Choroid plexus epithelial cell (primary cell): ENCODE data around the gene OR6S1.
"Not testable (repeated sequence)": the region's sequence is repeated elsewhere in the genome, so short reads cannot be mapped to it uniquely, and the experiment has no call there.

Experiments
- DNase-seq: peaks from one replicate; pipeline ENCODE4 v3.0.0-alpha.2; 2010; ENCODE audit warnings: low read depth
- H3K4me3 ChIP-seq: 2 replicates; pipeline ENCODE4 v1.5.1; 2011; ENCODE audit warnings: low read depth, mild to moderate bottlenecking, control low read depth, low read length, moderate library complexity
- CTCF ChIP-seq: conservative IDR thresholded peaks from 2 replicates; pipeline ENCODE4 v1.5.1; 2011; ENCODE audit warnings: low read depth, mild to moderate bottlenecking, control low read depth, inconsistent platforms, low read length, moderate library complexity

OR6S1 gene

GRCh38 chr14:20680363-20680762 is 38.9 kb upstream of the OR6S1 start:
- H3K4me3 ChIP-seq, result no peak overlapping the region
- no peak for DNase-seq
- no peak for TF ChIP-seq CTCF

GRCh38 chr14:20679907-20680306 is 38.4 kb upstream of the OR6S1 start:
- TF ChIP-seq CTCF, result no peak
- peak; percentile 36 for DNase-seq
- H3K4me3 ChIP-seq, result no peak overlapping the region

GRCh38 chr14:20676072-20676471 is 34.6 kb upstream of the OR6S1 start:
- no peak for DNase-seq
- no peak for TF ChIP-seq CTCF
- H3K4me3 ChIP-seq, result no peak overlapping the region

- no peak for TF ChIP-seq CTCF
- DNase-seq, result no peak
- H3K4me3 ChIP-seq, result no peak overlapping the region
Observed at GRCh38 chr14:20675669-20676068, 34.2 kb upstream of the OR6S1 start.

GRCh38 chr14:20671597-20672283 is 30.2 kb upstream of the OR6S1 start:
- TF ChIP-seq CTCF, result no peak
- no peak for DNase-seq
- H3K4me3 ChIP-seq, result no peak overlapping the region

- DNase-seq, result no peak
- TF ChIP-seq CTCF, result no peak
- no peak overlapping the region for H3K4me3 ChIP-seq
Observed at GRCh38 chr14:20668969-20669368, 27.5 kb upstream of the OR6S1 start.

GRCh38 chr14:20667957-20668356 is 26.5 kb upstream of the OR6S1 start:
- H3K4me3 ChIP-seq, result no peak overlapping the region
- TF ChIP-seq CTCF, result no peak
- DNase-seq, result no peak

- DNase-seq, result not testable (repeated sequence)
Observed at GRCh38 chr14:20666400-20666961, 25.0 kb upstream of the OR6S1 start.

More at GRCh38 chr14:20666400-20666961, 25.0 kb upstream of the OR6S1 start:
- H3K4me3 ChIP-seq, result not testable (repeated sequence)
